ENCODE measurements around the gene ATP8A2. TPM values are rescaled to one million over a fixed set of nuclear protein-coding genes. Genes with fewer than 3 reads are reported as not detected.

Gene ATP8A2
- total RNA-seq, 2 donors from 2014 or later, result 0.08 to 0.19 TPM

DNA sequence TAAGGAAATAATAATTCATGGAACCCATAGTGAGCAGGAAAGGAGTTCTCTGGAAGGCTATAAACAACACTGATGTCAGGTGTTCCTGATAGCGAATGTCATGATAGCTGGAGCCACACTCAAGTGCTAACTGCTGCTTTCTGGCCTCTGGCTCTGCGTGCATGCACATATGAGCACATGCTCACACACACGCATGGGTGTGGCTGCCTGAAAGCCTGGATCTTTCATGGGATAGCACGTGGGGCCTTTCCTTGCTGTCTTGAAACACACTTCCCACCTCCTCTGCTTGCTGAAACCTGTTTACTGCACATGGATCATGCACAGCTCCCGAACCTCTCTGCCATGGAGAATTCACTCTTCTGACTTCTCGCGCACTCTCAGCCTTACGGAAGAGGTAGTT is 207.4 kb downstream of the ATP8A2 start:
- Histone ChIP-seq H3K27ac (no peak overlapping the region), H3K4me3 (no peak overlapping the region), H3K36me3 (no peaks in the 10 kb centered on the region), H3K27me3 (no peaks in the 10 kb centered on the region), H3K4me1 (no peaks in the 10 kb centered on the region), H3K9me3 (no peaks in the 10 kb centered on the region)
- TF ChIP-seq, protein P1, sequence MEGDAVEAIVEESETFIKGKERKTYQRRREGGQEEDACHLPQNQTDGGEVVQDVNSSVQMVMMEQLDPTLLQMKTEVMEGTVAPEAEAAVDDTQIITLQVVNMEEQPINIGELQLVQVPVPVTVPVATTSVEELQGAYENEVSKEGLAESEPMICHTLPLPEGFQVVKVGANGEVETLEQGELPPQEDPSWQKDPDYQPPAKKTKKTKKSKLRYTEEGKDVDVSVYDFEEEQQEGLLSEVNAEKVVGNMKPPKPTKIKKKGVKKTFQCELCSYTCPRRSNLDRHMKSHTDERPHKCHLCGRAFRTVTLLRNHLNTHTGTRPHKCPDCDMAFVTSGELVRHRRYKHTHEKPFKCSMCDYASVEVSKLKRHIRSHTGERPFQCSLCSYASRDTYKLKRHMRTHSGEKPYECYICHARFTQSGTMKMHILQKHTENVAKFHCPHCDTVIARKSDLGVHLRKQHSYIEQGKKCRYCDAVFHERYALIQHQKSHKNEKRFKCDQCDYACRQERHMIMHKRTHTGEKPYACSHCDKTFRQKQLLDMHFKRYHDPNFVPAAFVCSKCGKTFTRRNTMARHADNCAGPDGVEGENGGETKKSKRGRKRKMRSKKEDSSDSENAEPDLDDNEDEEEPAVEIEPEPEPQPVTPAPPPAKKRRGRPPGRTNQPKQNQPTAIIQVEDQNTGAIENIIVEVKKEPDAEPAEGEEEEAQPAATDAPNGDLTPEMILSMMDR (IDR thresholded peaks at IDR 0.05), result no peak
- no peak for DNase-seq (ENCODE audit: low spot score)

DNA sequence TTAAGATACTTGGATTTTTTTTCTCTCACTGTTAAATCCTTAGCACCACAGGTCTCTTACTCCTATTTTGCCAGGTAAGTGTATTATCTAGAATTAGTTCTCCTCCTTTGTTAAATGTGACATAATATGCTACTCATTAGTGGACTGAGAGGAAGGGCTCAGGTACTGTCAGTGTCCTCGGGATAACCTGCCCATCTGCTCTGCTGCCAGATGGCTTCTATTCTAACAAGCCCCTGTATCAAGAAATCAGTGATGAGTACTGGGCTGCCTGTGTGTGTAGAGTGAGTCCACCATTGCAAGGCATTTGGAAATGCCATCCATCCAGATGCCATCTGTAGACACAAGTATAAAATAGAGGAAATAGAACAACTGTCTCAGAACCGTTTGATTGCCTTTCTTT is 209.6 kb downstream of the ATP8A2 start:
- H3K9me3 ChIP-seq, result no peaks in the 10 kb centered on the region
- DNase-seq (ENCODE audit: low spot score), result no peak
- H3K27ac ChIP-seq, result no peak overlapping the region
- no peaks in the 10 kb centered on the region for H3K36me3 ChIP-seq
- no peaks in the 10 kb centered on the region for H3K4me1 ChIP-seq
- no peaks in the 10 kb centered on the region for H3K27me3 ChIP-seq
- TF ChIP-seq, protein P1 (IDR thresholded peaks at IDR 0.05), result no peak
- no peak overlapping the region for H3K4me3 ChIP-seq

DNA sequence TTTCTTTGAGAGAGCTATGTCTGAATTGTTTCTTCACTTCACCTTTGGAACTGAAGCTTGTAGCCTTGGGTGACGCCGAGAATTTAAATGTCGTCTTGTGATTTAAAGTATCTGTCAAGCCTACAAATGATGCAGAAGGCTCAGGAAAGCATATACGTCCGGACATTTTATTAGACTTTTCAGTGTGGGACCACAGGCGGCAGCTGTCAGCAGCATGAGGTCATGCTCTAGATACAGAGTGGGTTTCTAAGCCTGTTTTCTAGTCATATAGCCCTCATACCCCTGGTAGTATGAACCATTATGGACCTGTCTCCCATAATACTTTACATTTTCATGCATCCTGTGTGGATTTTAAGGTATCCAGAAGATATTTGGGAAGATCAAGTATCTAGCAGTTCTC is 212.3 kb downstream of the ATP8A2 start:
- Histone ChIP-seq H3K9me3 (no peaks in the 10 kb centered on the region), H3K27ac (no peak overlapping the region), H3K36me3 (no peaks in the 10 kb centered on the region), H3K27me3 (no peaks in the 10 kb centered on the region), H3K4me3 (no peak overlapping the region), H3K4me1 (no peaks in the 10 kb centered on the region)
- TF ChIP-seq, protein P1 (IDR thresholded peaks at IDR 0.05), result no peak
- DNase-seq (ENCODE audit: low spot score), result no peak

DNA sequence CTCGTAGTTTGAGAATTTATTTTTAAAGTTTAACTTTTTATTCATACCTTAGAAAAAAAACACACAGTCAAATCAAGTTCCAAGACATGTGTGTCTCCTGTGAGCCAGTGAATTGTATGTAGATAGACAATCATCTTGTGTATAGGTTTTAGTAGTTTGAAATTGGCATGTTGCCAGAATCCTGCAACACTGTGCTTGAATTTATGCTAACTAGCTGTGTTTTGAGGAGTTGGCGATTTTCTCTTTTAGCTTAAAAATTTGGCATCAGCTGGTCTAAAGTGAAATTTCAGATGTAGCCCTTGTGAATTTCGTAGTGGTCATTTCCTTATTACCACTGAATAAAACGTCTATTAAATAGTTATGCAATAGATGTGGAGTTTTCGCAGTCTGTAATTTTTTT is 213.2 kb downstream of the ATP8A2 start:
- no peaks in the 10 kb centered on the region for H3K27me3 ChIP-seq
- no peaks in the 10 kb centered on the region for H3K9me3 ChIP-seq
- H3K4me1 ChIP-seq, result no peaks in the 10 kb centered on the region
- no peak for DNase-seq (ENCODE audit: low spot score)
- H3K27ac ChIP-seq, result no peak overlapping the region
- H3K36me3 ChIP-seq, result no peaks in the 10 kb centered on the region
- TF ChIP-seq, protein P1 (IDR thresholded peaks at IDR 0.05), result no peak
- no peak overlapping the region for H3K4me3 ChIP-seq

DNA sequence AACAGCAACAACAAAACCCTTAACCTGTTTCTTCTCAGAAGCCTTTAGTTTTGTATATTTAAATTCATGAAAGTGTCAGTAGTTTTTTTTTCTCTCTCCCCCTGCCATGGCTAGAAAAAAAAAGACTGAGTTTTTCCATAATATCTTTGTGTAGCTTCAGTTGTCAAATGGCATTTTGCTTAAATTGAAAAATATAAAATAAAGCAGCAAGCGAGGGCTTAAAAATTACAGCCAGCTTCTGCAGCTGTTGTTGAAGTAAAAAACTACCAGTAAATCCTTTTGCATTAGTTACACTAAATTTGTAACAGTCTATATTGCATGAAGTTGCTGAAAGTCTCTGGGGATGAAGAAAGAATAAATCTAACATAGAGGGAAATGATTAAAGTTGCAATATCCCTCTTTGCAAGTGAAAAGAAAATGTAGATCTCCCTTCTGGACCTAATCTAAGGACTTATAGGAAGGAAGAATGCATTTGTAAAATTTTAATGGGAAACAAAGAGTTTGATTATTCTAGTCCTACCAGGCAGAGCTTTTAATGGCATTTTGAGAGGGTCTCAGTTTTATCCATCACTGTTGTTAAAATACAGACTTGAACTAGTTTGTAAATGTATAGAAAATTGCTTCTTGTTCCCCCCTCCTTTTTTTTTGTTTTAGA is 215.7 kb downstream of the ATP8A2 start:
- Histone ChIP-seq H3K27me3 (no peaks in the 10 kb centered on the region), H3K4me1 (no peaks in the 10 kb centered on the region), H3K4me3 (no peak overlapping the region), H3K9me3 (no peaks in the 10 kb centered on the region), H3K27ac (no peak overlapping the region), H3K36me3 (no peaks in the 10 kb centered on the region)
- DNase-seq (ENCODE audit: low spot score), result no peak
- TF ChIP-seq, protein P1 (IDR thresholded peaks at IDR 0.05), result no peak
